Dendritic cell treated with granulocyte-macrophage colony-stimulating factor and Interleukin-4, amounts not matched to agents 40 ng/mL and 50 ng/mL, for 4 days (primary cell): ENCODE measurements around the gene IL1RAPL1.
"Not testable (repeated sequence)": the region's sequence is repeated elsewhere in the genome, so short reads cannot be mapped to it uniquely, and the experiment has no call there.

Experiments
- H3K27ac Mint-ChIP-seq: one replicate; pipeline ENCODE4 v1.8.0; 2022; ENCODE audit warnings: mild to moderate bottlenecking, mixed read lengths
- H3K27me3 Mint-ChIP-seq: one replicate; pipeline ENCODE4 v1.8.0; 2022; ENCODE audit warnings: mild to moderate bottlenecking, mixed read lengths
- H3K36me3 Mint-ChIP-seq: one replicate; pipeline ENCODE4 v1.8.0; 2022; ENCODE audit warnings: low read depth, mixed read lengths
- H3K4me1 Mint-ChIP-seq: one replicate; pipeline ENCODE4 v1.8.0; 2022; ENCODE audit warnings: low read depth, mixed read lengths
- H3K4me3 Mint-ChIP-seq: one replicate; pipeline ENCODE4 v1.8.0; 2022; ENCODE audit warnings: mild to moderate bottlenecking, moderate library complexity, mixed read lengths
- H3K9me3 Mint-ChIP-seq: one replicate; pipeline ENCODE4 v1.8.0; 2022; ENCODE audit warnings: mixed read lengths
- intact Hi-C: fragments of 100-400 bp; cut with micrococcal nuclease; formaldehyde crosslinking; loops from one replicate; pipeline ENCODE4 v1.15.0; 2022

The IL1RAPL1 gene

DNA sequence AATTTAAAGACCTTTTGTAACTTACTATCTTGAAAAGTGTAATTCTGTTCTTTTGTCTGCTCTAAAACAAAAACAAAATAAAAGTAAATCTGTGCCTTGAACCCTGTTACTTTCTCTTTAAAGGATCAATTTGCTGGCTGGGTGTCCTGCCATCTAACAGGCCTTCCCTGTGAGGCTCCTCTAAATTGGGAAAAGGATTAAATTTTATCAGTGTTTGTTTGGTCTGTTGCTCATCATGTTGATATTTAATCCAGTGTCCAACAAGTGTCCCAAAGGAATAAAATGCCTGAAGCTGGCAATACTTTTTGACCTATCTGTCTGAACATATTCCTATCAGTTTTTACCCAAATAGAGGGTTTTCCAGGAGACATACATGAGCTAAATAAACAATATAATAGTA lies 688.7 kb downstream of the IL1RAPL1 start:
- H3K4me1 Mint-ChIP-seq: no peaks in the 10 kb centered on the region
- no peak overlapping the region for H3K27ac Mint-ChIP-seq
- no peaks in the 10 kb centered on the region for H3K27me3 Mint-ChIP-seq
- intact Hi-C loops: no loop called here
- H3K36me3 Mint-ChIP-seq: no peaks in the 10 kb centered on the region
- peaks cover 29% of the 10 kb centered on the region for H3K9me3 Mint-ChIP-seq
- H3K4me3 Mint-ChIP-seq: no peak overlapping the region

DNA sequence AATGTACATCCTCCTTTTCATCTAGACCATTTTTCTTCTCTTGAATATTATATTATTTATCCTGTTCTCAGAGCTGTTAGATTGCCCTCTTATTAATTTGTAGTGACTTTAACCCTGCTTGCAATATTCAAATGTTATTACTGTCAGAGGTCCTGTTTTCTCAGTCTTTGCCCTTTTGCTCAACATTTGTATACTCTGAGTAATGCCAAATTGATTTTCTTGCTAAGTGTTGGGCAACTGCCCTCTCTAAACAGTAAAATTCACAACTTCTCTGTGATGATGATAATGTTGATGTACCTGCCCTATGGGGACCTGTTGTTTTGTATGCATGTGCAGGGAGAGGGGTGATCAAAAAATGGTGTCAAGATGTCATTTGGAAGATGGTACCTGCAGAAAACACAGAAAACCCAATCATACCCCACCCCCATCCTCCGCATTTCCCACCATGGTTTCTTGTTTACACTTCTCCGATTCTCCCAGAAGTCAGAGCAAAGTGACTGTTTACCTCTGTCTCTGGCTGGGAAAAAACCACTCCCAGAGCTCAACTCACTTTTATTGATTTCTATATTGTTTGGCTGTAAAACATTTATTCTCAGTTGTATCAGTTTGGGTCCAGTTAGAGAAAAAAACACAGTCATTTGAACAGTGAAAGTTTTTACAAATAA lies 694.0 kb downstream of the IL1RAPL1 start:
- intact Hi-C loops: no loop called here
- no peaks in the 10 kb centered on the region for H3K4me1 Mint-ChIP-seq
- H3K4me3 Mint-ChIP-seq: no peak overlapping the region
- no peak overlapping the region for H3K27ac Mint-ChIP-seq
- H3K36me3 Mint-ChIP-seq: no peaks in the 10 kb centered on the region
- peaks cover 6% of the 10 kb centered on the region for H3K9me3 Mint-ChIP-seq
- H3K27me3 Mint-ChIP-seq: no peaks in the 10 kb centered on the region

DNA sequence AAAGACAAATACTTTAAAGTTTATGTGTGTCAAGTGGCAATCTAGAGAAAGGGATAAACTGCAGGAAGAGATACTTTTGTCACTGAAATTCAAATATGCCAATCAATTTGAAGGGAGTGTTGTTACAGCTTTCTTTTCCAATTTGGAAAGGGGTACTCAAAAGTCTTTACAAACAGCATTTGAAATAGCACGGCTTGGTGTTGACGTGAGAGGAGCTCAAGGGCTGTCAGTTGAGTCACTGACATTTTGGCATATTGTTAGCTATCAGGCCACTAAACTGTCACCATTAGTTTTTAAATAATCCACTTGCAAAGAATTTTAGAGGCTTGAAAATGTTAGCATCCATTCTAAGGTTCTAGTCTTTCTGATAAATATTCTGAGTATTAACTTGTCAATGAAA lies 698.4 kb downstream of the IL1RAPL1 start:
- intact Hi-C loops: no loop called here
- peaks cover 4% of the 10 kb centered on the region for H3K9me3 Mint-ChIP-seq
- no peak overlapping the region for H3K27ac Mint-ChIP-seq
- H3K4me3 Mint-ChIP-seq: no peak overlapping the region
- H3K4me1 Mint-ChIP-seq: no peaks in the 10 kb centered on the region
- H3K36me3 Mint-ChIP-seq: no peaks in the 10 kb centered on the region
- H3K27me3 Mint-ChIP-seq: no peaks in the 10 kb centered on the region

DNA sequence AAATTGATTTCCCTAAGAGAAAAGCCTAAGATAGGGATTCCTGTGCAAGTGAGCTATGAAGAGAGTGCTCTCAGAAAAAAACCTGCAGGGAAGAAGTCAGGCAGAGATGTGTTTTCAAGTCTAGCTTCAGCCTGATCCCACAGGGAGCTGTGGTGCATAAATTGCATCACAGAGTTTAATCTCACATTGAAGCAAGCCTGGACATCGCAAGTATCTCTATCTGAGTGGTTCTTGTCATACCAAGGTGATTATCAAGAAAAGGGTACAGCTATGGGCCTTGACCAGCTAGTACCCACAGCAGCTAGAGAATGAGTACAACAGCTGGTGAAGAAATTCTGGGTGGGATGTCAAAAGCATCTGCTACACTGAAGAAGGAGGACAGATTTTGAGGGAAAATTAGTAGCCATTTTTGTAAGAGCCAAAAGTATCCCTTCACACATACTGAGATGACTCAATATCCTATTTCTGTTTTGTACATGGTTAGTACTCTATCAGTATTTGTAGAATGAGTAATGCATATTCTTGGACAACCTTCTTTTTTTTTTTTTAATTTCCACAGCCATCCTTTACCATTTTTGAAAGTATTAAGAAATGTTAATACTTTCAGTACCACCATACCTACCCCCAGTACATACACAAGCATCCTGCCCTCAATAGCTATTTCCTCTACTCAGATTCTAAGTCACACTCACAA lies 708.9 kb downstream of the IL1RAPL1 start:
- Mint-ChIP-seq H3K4me1 (no peaks in the 10 kb centered on the region), H3K9me3 (no peaks in the 10 kb centered on the region), H3K27me3 (no peaks in the 10 kb centered on the region), H3K36me3 (no peaks in the 10 kb centered on the region), H3K4me3 (no peak overlapping the region), H3K27ac (no peak overlapping the region)
- intact Hi-C loops: no loop called here

DNA sequence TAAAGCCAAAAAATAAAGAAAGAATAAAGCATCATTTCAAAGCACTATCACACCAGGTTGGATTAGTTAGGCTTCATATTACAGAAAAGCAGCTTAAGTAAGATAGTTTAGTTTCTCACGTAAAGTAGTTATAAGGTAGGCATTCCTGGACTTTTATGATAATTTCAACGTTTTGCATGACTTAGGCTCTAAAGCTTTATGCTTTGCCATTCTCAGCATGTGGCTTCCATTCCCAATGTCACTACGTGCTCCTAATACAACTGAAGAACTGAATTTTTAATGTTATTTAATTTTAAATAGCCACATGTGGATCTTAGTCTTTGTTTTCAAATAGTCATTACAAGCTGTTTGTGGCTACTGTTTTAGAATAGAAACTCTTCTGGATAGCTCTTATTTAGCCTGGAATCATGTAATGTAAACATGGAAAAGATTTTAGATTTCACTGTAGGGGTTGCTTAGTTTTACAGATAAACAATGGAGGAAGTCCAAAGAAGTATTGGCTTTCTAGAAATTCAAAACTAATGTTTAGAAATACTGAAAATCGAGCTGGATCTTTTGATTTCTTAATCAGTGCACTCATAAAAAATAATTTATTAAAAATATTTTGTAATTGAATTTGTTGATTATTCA lies 710.0 kb downstream of the IL1RAPL1 start:
- no peaks in the 10 kb centered on the region for H3K4me1 Mint-ChIP-seq
- H3K27me3 Mint-ChIP-seq: no peaks in the 10 kb centered on the region
- no peak overlapping the region for H3K27ac Mint-ChIP-seq
- intact Hi-C loops: no loop called here
- peaks cover 6% of the 10 kb centered on the region for H3K9me3 Mint-ChIP-seq
- H3K36me3 Mint-ChIP-seq: no peaks in the 10 kb centered on the region
- H3K4me3 Mint-ChIP-seq: no peak overlapping the region

DNA sequence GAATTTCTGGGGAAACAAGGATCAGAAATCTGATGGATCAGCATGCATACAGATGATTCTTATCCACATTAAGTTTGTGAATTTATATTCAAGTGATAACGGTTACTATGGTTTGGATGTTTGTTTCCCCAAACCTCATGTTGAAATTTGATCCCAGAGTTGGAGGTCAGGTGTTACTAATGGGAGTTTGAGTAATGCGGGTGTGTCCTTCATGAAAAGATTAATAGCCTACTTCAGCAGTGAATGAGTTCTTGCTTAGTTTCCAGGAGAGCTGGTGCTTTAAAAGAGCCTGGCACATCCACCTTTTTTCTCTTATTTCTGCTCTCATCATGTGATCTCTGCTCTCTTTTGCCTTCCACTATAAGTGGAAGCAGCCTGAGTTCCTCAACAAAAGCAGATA lies 712.4 kb downstream of the IL1RAPL1 start:
- Mint-ChIP-seq H3K27ac (no peak overlapping the region), H3K36me3 (no peaks in the 10 kb centered on the region), H3K4me1 (no peaks in the 10 kb centered on the region), H3K4me3 (no peak overlapping the region), H3K9me3 (peaks cover 17% of the 10 kb centered on the region), H3K27me3 (no peaks in the 10 kb centered on the region)
- intact Hi-C loops: no loop called here

DNA sequence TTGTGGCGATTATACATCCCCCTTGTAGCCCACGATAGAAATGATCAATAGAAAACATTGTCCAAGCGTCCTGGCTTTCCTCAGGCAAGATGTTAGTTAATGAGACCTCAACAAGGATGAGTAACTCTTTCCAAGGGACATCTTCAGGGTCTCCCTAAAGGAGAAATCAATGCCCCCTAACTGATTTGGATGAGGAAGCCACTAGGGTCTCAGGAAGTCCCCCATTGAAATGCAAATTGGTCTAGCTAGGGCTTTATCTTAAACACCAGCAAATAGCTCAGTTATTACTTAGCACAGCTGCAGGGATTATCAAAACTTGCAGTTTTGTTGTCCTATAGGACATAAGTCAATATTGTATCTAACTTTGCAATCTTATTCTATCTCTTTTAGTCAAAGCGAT lies 721.5 kb downstream of the IL1RAPL1 start:
- H3K9me3 Mint-ChIP-seq: peaks cover 10% of the 10 kb centered on the region
- no peaks in the 10 kb centered on the region for H3K36me3 Mint-ChIP-seq
- intact Hi-C loops: no loop called here
- no peaks in the 10 kb centered on the region for H3K4me1 Mint-ChIP-seq
- no peak overlapping the region for H3K27ac Mint-ChIP-seq
- H3K4me3 Mint-ChIP-seq: no peak overlapping the region
- no peaks in the 10 kb centered on the region for H3K27me3 Mint-ChIP-seq

DNA sequence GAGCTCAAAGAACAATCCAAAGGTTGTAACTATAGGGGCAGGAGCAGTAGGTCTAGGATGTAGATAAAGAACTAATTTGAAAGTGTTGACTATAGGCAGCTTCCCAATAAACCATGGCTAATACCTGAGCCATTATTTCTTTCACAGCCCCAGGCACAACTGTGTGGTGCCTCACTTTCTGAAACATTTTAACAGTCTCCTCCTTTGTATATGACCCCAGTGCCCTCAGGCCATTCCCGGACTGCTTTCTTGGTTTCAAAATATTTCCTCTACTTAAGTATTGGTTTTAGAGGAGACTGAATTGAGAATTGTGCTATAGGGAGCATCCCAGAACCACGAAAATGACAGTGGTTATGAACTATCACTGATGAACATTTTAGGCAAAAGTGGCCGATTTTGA lies 728.7 kb downstream of the IL1RAPL1 start:
- H3K4me3 Mint-ChIP-seq: no peak overlapping the region
- H3K27me3 Mint-ChIP-seq: no peaks in the 10 kb centered on the region
- intact Hi-C loops: no loop called here
- no peaks in the 10 kb centered on the region for H3K4me1 Mint-ChIP-seq
- H3K27ac Mint-ChIP-seq: no peak overlapping the region
- H3K36me3 Mint-ChIP-seq: no peaks in the 10 kb centered on the region
- H3K9me3 Mint-ChIP-seq: no peaks in the 10 kb centered on the region

DNA sequence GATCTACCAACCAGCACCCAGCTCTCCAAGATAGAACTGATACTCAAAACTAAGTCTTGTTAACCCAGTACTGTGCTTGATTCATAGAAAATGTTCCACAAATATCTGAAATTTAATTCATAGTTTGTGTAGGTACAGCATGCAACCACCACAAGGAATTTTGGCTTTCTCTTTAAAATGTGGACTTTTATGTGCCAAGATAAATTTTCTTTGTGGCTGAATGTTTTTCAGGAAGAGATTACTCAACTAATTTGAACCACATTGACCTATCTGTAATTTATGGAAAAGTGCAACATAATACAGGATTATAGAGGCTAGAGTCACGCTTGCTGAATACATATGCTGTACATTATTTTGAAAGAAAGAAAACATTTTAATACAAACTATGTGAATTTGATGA lies 730.8 kb downstream of the IL1RAPL1 start:
- Mint-ChIP-seq H3K9me3 (no peaks in the 10 kb centered on the region), H3K27me3 (no peaks in the 10 kb centered on the region), H3K36me3 (no peaks in the 10 kb centered on the region), H3K4me1 (no peaks in the 10 kb centered on the region), H3K4me3 (no peak overlapping the region), H3K27ac (no peak overlapping the region)
- intact Hi-C loops: no loop called here

DNA sequence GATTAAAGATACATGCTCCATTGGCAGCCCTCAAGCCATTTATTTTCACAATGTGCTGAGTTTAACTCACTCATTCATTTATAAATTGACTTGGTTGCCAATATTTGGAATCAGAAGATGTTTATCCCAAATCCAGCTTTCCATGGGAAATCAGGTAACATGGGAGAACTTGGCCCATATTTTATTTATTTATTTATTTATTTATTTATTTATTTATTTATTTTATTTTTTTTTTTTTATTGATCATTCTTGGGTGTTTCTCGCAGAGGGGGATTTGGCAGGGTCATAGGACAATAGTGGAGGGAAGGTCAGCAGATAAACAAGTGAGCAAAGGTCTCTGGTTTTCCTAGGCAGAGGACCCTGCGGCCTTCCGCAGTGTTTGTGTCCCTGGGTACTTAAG lies 745.2 kb downstream of the IL1RAPL1 start:
- H3K4me1 Mint-ChIP-seq, intact Hi-C loops, H3K4me3 Mint-ChIP-seq, H3K36me3 Mint-ChIP-seq, H3K27ac Mint-ChIP-seq, H3K27me3 Mint-ChIP-seq, H3K9me3 Mint-ChIP-seq: not testable (repeated sequence)

DNA sequence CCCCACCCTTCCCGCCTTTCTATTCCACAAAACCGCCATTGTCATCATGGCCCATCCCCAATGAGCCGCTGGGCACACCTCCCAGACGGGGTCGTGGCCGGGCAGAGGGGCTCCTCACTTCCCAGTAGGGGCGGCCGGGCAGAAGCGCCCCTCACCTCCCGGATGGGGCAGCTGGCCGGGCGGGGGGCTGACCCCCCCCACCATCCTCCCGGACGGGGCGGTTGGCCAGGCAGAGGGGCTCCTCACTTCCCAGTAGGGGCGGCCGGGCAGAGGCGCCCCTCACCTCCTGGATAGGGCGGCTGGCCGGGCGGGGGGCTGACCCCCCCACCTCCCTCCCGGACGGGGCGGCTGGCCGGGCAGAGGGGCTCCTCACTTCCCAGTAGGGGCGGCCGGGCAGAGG lies 745.8 kb downstream of the IL1RAPL1 start:
- intact Hi-C loops, H3K27ac Mint-ChIP-seq, H3K4me3 Mint-ChIP-seq, H3K36me3 Mint-ChIP-seq, H3K27me3 Mint-ChIP-seq, H3K9me3 Mint-ChIP-seq, H3K4me1 Mint-ChIP-seq: not testable (repeated sequence)

DNA sequence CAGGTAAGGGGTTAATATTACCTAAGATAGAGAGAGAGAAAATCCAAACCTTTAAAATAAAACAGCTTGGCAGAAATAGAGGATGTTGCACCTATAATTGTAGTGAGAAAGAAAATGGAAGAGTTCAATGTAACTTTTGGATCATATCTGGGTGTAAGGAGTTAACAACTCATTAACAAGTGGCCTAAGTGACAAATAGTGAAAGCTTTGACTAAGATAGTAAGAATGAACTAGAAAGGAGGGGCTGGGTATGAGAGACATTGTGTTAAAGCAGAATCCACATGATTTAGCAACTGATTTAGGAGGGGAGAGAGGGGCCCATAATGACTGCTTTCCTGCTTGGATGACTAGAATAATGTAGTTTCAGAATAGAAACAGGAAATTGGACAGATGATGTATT lies 761.0 kb downstream of the IL1RAPL1 start:
- no peak overlapping the region for H3K4me3 Mint-ChIP-seq
- H3K9me3 Mint-ChIP-seq: no peaks in the 10 kb centered on the region
- H3K36me3 Mint-ChIP-seq: no peaks in the 10 kb centered on the region

DNA sequence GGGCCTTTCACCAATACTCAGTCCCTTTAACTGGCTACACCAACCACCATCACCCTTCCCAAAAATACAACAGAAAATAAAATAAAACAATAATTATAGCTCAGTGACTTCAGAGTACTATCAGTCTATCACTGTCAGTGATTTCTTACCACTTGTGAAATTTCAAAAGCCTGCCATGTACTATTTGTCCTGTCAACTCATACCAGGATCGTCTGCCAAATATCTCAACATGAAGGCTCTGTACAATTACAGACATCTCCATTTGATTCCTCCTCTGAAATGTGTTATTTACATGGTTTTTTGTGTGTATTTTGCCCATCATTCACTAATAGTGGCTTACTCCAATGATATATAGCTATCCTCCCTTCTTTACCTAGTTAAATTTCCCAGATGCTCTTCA lies 772.0 kb downstream of the IL1RAPL1 start:
- no peak overlapping the region for H3K27ac Mint-ChIP-seq
- H3K4me1 Mint-ChIP-seq: no peaks in the 10 kb centered on the region
- intact Hi-C loops: no loop called here
- no peak overlapping the region for H3K4me3 Mint-ChIP-seq
- no peaks in the 10 kb centered on the region for H3K27me3 Mint-ChIP-seq
- no peaks in the 10 kb centered on the region for H3K36me3 Mint-ChIP-seq
- H3K9me3 Mint-ChIP-seq: no peaks in the 10 kb centered on the region

More for the DNA sequence above, 761.0 kb downstream of the IL1RAPL1 start:
- Mint-ChIP-seq H3K4me1 (no peaks in the 10 kb centered on the region), H3K27me3 (no peaks in the 10 kb centered on the region), H3K27ac (no peak overlapping the region)
- intact Hi-C loops: no loop called here

DNA sequence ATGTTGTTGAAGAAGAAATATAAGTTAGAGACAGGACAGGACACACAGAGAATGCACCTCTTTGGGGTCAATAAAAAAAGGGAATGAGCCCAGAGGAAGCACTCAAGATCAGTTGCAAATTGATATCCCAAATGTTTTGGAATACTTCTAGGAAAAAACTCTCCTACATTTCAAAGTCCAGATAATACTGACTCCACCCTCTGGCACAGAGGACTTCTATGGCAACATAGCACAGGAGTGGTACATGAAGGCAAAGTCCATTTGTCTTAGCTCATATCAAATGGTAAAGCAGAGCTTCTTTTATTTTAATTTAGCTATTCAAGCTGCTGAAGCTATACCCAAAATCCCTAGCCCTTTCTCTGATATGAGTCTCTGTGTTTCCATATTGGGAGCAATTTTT lies 787.5 kb downstream of the IL1RAPL1 start:
- H3K27ac Mint-ChIP-seq, H3K4me3 Mint-ChIP-seq, H3K27me3 Mint-ChIP-seq, intact Hi-C loops, H3K4me1 Mint-ChIP-seq, H3K36me3 Mint-ChIP-seq: not testable (repeated sequence)
- peaks cover 14% of the 10 kb centered on the region for H3K9me3 Mint-ChIP-seq

DNA sequence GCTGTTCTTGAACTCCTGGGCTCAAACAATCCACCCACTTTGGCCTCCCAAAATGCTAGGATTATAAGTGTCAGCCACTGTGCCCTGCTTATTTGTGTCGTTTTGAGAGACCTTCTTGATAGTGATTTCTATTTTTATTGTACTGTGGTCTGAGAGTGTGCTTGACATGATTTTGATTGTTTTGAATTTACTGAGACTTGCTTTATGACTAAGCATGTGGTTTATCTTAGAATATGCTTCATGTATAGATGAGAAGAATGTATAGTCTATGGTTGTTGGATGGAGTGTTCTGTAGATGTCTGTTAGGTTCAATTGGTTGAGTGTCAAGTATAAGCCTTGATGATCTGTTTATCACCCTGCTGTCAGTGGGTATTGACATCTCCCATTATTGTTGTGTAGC lies 789.3 kb downstream of the IL1RAPL1 start:
- Mint-ChIP-seq H3K9me3 (peaks cover 14% of the 10 kb centered on the region), H3K4me1 (no peaks in the 10 kb centered on the region), H3K4me3 (no peak overlapping the region), H3K27me3 (no peaks in the 10 kb centered on the region), H3K27ac (no peak overlapping the region), H3K36me3 (no peaks in the 10 kb centered on the region)
- intact Hi-C loops: no loop called here
